ENCODE measurements around the gene PLGRKT.
"Not testable (repeated sequence)": the region's sequence is repeated elsewhere in the genome, so short reads cannot be mapped to it uniquely, and the experiment has no call there.

- TF ChIP-seq CTCF, POLR2A, POLR2AphosphoS5, EP300 (IDR thresholded peaks at IDR 0.05): not testable (repeated sequence)
Observed at GRCh38 chr9:5397547-5397946, 40.2 kb downstream of the PLGRKT start.
